Measurements from ENCODE around the gene ASCC1. TPM values are rescaled to one million over a fixed set of nuclear protein-coding genes. Genes with fewer than 3 reads are reported as not detected.

Gene ASCC1
- total RNA-seq, 2 experiments from 2014 or later = 16.5 to 19.0 TPM

DNA sequence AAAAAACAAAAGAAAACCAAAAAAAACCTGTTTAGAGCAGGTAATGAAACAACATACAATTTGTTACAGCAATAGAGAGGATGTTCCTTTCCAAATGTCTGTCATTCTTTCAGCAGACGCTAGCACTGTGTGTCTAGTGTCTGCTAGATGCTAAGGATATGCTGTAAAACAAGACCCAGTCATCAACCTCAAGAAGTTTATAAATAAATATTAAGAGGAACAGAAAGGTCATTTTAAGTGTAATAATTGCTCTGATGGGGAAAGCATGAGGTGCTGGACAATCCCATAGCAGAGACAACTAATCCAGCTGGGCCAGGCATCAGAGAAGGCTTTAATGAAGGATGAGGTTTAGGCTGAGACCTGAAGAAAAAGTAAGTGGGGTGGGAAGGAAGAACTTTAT lies 23.3 kb upstream of the ASCC1 start:
- peaks cover 54% of the 10 kb centered on the region for H3K4me1 Mint-ChIP-seq (ENCODE audit: low read depth)
- ChIA-PET POLR2A (interaction anchor here (2.8 kb wide), 1 partner anchor 9 kb away, joined by 14 read pairs; no protein-coding TSS in a partner anchor), CTCF (interaction anchor here (0.6 kb wide), 1 partner anchor 83 kb away, joined by 3 read pairs; no protein-coding TSS in a partner anchor)
- no peak overlapping the region for H3K4me3 Mint-ChIP-seq
- H3K9me3 Mint-ChIP-seq = no peaks in the 10 kb centered on the region
- ATAC-seq (ENCODE audit: poor library complexity) (no peak), DNase-seq (no peak)
- TF ChIP-seq, protein P1, sequence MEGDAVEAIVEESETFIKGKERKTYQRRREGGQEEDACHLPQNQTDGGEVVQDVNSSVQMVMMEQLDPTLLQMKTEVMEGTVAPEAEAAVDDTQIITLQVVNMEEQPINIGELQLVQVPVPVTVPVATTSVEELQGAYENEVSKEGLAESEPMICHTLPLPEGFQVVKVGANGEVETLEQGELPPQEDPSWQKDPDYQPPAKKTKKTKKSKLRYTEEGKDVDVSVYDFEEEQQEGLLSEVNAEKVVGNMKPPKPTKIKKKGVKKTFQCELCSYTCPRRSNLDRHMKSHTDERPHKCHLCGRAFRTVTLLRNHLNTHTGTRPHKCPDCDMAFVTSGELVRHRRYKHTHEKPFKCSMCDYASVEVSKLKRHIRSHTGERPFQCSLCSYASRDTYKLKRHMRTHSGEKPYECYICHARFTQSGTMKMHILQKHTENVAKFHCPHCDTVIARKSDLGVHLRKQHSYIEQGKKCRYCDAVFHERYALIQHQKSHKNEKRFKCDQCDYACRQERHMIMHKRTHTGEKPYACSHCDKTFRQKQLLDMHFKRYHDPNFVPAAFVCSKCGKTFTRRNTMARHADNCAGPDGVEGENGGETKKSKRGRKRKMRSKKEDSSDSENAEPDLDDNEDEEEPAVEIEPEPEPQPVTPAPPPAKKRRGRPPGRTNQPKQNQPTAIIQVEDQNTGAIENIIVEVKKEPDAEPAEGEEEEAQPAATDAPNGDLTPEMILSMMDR (IDR thresholded peaks at IDR 0.05) = no peak
- H3K36me3 ChIP-seq (ENCODE audit: insufficient read depth, low read length) = peaks cover 27% of the 10 kb centered on the region
- peaks cover 37% of the 10 kb centered on the region for H3K4me1 ChIP-seq (ENCODE audit: insufficient read depth, low read length)
- H3K27ac Mint-ChIP-seq = peak overlapping the region; percentile 31
- H3K27me3 Mint-ChIP-seq = no peaks in the 10 kb centered on the region
- no peaks in the 10 kb centered on the region for H3K9me3 ChIP-seq (ENCODE audit: control insufficient read depth in 1 of 2, insufficient read depth in 1 of 2, low read length in 2 of 2)
- H3K27ac ChIP-seq (ENCODE audit: low read depth in 1 of 2, low read length in 2 of 2) = peak overlapping the region in 1 of 2 donors; percentile 13
- H3K27me3 ChIP-seq (ENCODE audit: control insufficient read depth in 1 of 2, insufficient read depth in 2 of 2, low read length in 2 of 2) = no peaks in the 10 kb centered on the region
- intact Hi-C loops (cut with DNase I, micrococcal nuclease) = loop anchor here in 1 of 2 experiments (5.0 kb wide), 1 partner anchor 33 kb away; the partner anchor contains the start of gene DDIT4
- H3K36me3 Mint-ChIP-seq (ENCODE audit: low read depth) = peaks cover 37% of the 10 kb centered on the region
- H3K4me3 ChIP-seq (ENCODE audit: low read length) = no peak overlapping the region

DNA sequence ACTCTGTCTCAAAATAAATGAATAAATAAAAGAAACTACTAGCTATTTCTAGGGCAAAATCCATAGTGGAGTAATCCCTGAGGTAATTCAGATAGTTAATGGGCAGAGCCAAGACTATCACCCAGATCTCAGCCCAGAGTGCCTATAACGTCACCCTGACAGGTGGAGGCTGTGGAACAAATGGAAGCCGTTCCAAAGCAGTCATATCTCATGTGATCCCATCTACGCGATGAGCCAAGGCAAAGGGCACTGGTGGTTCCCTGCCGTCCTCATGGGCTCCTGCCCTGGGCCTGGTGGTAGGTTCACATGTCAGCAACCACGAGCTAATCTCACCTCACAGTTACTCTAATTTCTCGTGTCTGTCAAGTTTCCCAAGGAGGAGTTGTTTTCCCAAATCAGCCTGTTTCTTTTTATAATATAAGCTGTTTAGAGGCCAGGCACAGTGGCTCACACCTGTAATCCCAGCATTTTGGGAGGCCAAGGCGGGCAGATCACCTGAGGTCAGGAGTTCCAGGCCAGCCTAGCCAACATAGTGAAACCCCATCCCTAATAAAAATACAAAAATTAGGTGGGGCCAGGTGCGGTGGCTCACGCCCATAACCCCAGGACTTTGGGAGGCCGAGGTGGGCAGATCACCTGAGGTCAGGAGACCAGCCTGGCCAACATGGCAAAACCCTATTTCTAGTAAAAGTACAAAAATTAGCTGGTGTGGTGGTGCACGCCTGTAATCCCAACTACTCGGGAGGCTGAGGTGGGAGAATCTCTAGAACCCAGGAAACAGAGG lies 22.5 kb upstream of the ASCC1 start:
- CTCF ChIA-PET = interaction anchor here (0.5 to 0.6 kb wide), 2 partner anchors 84 to 114 kb away, joined by 3 to 4 read pairs; no protein-coding TSS in a partner anchor
- H3K27ac Mint-ChIP-seq = no peak overlapping the region
- no peak overlapping the region for H3K4me3 Mint-ChIP-seq
- peaks cover 46% of the 10 kb centered on the region for H3K4me1 Mint-ChIP-seq (ENCODE audit: low read depth)
- POLR2A ChIA-PET = interaction anchor here (1.3 to 2.8 kb wide), 3 partner anchors 9 to 27 kb away, joined by 3 to 14 read pairs (median 5); partner anchors contain the start of genes ANAPC16 and ASCC1
- no peak overlapping the region for H3K27ac ChIP-seq (ENCODE audit: low read depth in 1 of 2, low read length in 2 of 2)
- peaks cover 41% of the 10 kb centered on the region for H3K36me3 Mint-ChIP-seq (ENCODE audit: low read depth)
- H3K36me3 ChIP-seq (ENCODE audit: insufficient read depth, low read length) = peaks cover 33% of the 10 kb centered on the region
- intact Hi-C loops (cut with DNase I, micrococcal nuclease) = loop anchor here in 1 of 2 experiments (5.0 kb wide), 1 partner anchor 34 kb away; the partner anchor contains the start of gene DDIT4
- no peak for ATAC-seq (ENCODE audit: poor library complexity)
- no peaks in the 10 kb centered on the region for H3K27me3 Mint-ChIP-seq
- H3K9me3 ChIP-seq (ENCODE audit: control insufficient read depth in 1 of 2, insufficient read depth in 1 of 2, low read length in 2 of 2) = no peaks in the 10 kb centered on the region
- TF ChIP-seq, protein P1 (IDR thresholded peaks at IDR 0.05) = no peak
- no peaks in the 10 kb centered on the region for H3K9me3 Mint-ChIP-seq
- peaks cover 29% of the 10 kb centered on the region for H3K4me1 ChIP-seq (ENCODE audit: insufficient read depth, low read length)
- DNase-seq = no peak
- H3K4me3 ChIP-seq (ENCODE audit: low read length) = no peak overlapping the region
- H3K27me3 ChIP-seq (ENCODE audit: control insufficient read depth in 1 of 2, insufficient read depth in 2 of 2, low read length in 2 of 2) = no peaks in the 10 kb centered on the region

DNA sequence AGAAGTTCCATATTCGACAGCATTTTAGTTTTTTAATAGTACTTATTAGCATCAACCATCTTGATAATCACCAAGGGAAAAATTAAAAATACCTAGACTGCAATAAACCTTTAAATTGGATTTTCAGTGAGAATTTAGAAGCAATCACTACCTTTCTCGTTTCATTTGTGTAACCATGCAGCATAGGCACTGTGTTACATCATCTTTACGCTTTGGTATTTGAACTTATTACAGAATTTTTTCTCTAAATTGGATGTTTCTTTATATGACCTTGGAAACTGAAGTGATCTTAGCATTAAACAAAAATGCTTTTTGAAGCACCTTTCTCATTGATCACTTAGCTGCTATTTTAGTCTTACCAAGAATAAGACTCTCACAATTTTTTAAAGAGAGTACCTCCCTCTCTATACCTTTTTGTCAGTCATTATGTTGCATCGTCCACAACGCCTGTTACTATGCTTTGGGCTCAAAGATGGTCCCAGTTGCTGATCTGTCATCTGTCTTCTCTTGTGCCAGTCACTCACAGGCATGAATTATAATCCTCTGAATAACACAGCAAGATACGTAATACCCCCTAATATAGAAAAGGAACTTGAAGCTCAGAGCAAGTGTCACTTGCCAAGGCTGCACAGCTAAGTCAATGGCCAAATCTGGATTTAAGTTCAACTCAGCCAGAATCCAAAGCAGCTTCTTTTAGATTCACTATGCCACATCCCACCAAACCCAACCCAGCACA lies 19.6 kb upstream of the ASCC1 start:
- Histone ChIP-seq H3K4me1 (ENCODE audit: insufficient read depth, low read length) (peaks cover 5% of the 10 kb centered on the region), H3K27ac (ENCODE audit: low read depth in 1 of 2, low read length in 2 of 2) (no peak overlapping the region), H3K4me3 (ENCODE audit: low read length) (no peak overlapping the region), H3K9me3 (ENCODE audit: control insufficient read depth in 1 of 2, insufficient read depth in 1 of 2, low read length in 2 of 2) (no peaks in the 10 kb centered on the region), H3K36me3 (ENCODE audit: insufficient read depth, low read length) (peaks cover 54% of the 10 kb centered on the region), H3K27me3 (ENCODE audit: control insufficient read depth in 1 of 2, insufficient read depth in 2 of 2, low read length in 2 of 2) (no peaks in the 10 kb centered on the region)
- ATAC-seq (ENCODE audit: poor library complexity) (no peak), DNase-seq (no peak)
- Mint-ChIP-seq H3K4me3 (no peak overlapping the region), H3K4me1 (ENCODE audit: low read depth) (peaks cover 27% of the 10 kb centered on the region), H3K36me3 (ENCODE audit: low read depth) (peaks cover 57% of the 10 kb centered on the region), H3K27me3 (no peaks in the 10 kb centered on the region), H3K9me3 (no peaks in the 10 kb centered on the region), H3K27ac (no peak overlapping the region)
- POLR2A ChIA-PET = interaction anchor here (0.9 to 2.3 kb wide), 5 partner anchors 10 to 96 kb away, joined by 3 to 9 read pairs (median 7); no protein-coding TSS in a partner anchor
- intact Hi-C loops (cut with DNase I, micrococcal nuclease) = loop anchor here in 1 of 2 experiments (5.0 kb wide), 1 partner anchor 37 kb away; the partner anchor contains the start of gene DDIT4
- TF ChIP-seq, protein P1 (IDR thresholded peaks at IDR 0.05) = no peak
- CTCF ChIA-PET = no interaction called here
